Peyer's patch (tissue), 4 donors: ENCODE measurements around the gene FLOT1.

Experiments
- CTCF ChIP-seq, 6 experiments: fragments of 450-650 bp in 4 of 6; fragments of 200-600 bp in 2 of 6; sonication (generic) in 1 of 6; IDR thresholded peaks; one replicate each; pipeline ENCODE4 v1.5.1; 2017 to 2019; ENCODE audit warnings: antibody characterized with exemption in 6 of 6, mild to moderate bottlenecking in 3 of 6, moderate library complexity in 1 of 6
- POLR2A ChIP-seq, 2 donors: fragments of 450-650 bp; IDR thresholded peaks; one replicate each; pipeline ENCODE4 v1.5.1; 2017; ENCODE audit warnings: antibody characterized with exemption in 2 of 2, mild to moderate bottlenecking in 2 of 2, moderate library complexity in 2 of 2

GRCh38 chr6:30769853-30770524, 27.5 kb upstream of the FLOT1 start:
- TF ChIP-seq POLR2A (IDR thresholded peaks at IDR 0.05) (no peak), CTCF (IDR thresholded peaks at IDR 0.05) (no peak)
